Spleen (tissue), 7 donors: ENCODE measurements around the gene NR3C2.

Experiments
- CTCF ChIP-seq, 11 experiments: fragments of 200-600 bp in 7 of 11; fragments of 450-650 bp in 4 of 11; sonication (generic) in 4 of 11; IDR thresholded peaks in 8 of 11; conservative IDR thresholded peaks in 3 of 11; 1 replicate in 7 of 11; 2 replicates in 4 of 11; pipeline versions ENCODE4 v1.4.0 to v1.8.0; 2016 to 2021; ENCODE audit warnings: antibody characterized with exemption in 11 of 11, inconsistent platforms in 4 of 11, mild to moderate bottlenecking in 1 of 11
- POLR2A ChIP-seq, 3 donors: fragments of 450-650 bp; IDR thresholded peaks; one replicate each; pipeline ENCODE4 v1.5.1; 2017; ENCODE audit warnings: antibody characterized with exemption in 3 of 3, mild to moderate bottlenecking in 1 of 3
- donor health status: DM: no; HTN: no; CAD: no; lungs with moderate emphysema.
- donor health status: DM: no; HTN: no; CAD: no.
- donor health status: DM: no; HTN: no; CAD: no.

GRCh38 chr4:148355442-148356123, 86.6 kb downstream of the NR3C2 start:
- no peak for TF ChIP-seq CTCF (IDR thresholded peaks at IDR 0.05 in 8 of 11, conservative IDR thresholded peaks at IDR 0.05 in 3 of 11)
- TF ChIP-seq POLR2A (IDR thresholded peaks at IDR 0.05), result no peak
